GM18909 (cell line): Measurements from ENCODE around the gene MAD1L1.

Source experiments
- ATAC-seq: cut with Tn5 transposase; IDR thresholded peaks from one replicate; pipeline ENCODE4 v1.9.1; 2021; ENCODE audit warnings: mild to moderate bottlenecking; ENCODE audit not compliant: unreplicated experiment, poor library complexity

The MAD1L1 gene

GRCh38 chr7:2098056-2098455 lies 134.7 kb downstream of the MAD1L1 start:
- no peak for ATAC-seq

DNA sequence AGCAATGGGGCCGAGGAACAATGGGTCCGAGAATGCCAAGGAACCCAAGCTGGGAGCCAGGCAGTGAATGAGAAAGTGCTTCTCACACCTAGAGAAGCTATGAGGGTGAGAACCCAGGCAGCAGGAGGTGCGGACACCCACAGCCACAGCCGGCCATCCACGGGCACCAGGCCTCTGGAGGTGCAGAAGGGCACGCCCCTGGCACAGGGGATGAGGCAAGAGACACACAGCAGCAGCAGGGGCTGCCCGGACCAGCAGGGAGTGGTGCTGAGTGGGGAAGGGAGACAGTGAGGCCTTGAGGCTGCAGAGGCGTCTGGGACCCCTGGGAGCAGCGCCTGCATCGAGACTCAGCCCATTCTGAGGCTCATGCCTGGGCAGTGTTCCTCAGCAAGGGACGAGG lies 135.3 kb downstream of the MAD1L1 start:
- no peak for ATAC-seq

DNA sequence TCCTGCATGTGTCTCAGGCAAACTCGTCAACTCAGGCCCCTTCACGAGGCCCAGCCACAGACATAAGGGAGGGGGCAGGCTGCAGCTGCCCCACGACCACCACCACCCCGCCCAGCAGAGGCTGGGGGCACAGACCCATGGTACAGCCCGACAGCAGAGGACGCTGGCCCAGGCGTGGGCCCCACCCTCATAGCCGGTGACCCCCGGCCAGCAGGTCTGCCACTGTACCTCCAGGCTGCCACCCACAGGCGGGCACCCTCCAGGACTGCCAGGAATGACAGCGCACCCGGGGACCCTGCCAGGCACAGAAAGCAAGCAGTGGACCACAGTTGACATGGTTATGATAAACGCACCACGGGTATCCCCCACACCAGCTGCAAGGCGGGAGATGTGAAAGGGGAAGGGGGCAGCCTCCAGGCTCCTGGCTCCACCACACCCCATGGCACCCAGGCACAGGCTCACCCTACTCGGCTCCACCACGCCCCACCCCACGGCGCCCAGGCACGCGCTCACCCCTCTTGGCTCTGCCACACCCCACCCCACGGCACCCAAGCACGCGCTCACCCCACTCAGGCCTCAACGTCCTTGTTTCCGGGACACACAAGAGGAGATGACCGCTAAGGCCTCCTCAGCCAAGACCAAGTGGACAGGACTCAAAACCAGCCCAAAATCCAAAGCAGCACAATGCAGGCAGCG lies 135.9 kb downstream of the MAD1L1 start:
- no peak for ATAC-seq

- no peak for ATAC-seq
These were observed 137.3 kb downstream of the MAD1L1 start for GRCh38 chr7:2095436-2095835.

- no peak for ATAC-seq
These were observed 138.2 kb downstream of the MAD1L1 start for GRCh38 chr7:2094454-2095045.

GRCh38 chr7:2093843-2094220 lies 138.9 kb downstream of the MAD1L1 start:
- ATAC-seq: no peak

DNA sequence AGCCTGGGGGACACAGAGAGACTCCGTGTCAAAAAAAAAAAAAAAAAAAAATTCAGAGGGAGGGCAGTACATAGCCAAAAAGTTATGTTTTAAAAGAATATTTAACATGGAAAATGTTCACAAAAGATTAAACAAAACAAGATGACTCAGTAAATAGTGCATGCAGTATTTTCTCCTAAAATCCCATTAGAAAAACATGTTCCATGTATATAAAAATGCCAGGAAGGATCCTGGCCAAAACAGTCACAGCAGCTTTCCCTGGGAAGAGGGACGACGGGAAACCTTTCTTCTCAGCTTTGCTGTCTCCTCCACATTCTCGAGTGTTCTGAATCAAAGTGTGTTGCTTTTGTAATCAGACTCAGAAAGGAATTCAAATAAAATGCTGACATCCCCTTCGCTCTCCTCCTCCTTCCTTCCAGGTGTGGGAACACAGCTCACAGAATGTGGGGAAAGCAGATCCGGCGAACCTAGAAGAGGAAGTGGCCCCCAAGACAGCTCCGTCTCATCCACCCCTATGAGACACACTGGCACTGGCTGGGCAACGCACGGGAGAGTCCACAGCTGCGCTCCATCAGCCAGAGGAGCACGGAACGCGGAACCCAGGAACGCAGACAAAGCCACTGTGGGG lies 139.4 kb downstream of the MAD1L1 start:
- ATAC-seq: no peak

GRCh38 chr7:2092279-2092678 lies 140.5 kb downstream of the MAD1L1 start:
- ATAC-seq: no peak

DNA sequence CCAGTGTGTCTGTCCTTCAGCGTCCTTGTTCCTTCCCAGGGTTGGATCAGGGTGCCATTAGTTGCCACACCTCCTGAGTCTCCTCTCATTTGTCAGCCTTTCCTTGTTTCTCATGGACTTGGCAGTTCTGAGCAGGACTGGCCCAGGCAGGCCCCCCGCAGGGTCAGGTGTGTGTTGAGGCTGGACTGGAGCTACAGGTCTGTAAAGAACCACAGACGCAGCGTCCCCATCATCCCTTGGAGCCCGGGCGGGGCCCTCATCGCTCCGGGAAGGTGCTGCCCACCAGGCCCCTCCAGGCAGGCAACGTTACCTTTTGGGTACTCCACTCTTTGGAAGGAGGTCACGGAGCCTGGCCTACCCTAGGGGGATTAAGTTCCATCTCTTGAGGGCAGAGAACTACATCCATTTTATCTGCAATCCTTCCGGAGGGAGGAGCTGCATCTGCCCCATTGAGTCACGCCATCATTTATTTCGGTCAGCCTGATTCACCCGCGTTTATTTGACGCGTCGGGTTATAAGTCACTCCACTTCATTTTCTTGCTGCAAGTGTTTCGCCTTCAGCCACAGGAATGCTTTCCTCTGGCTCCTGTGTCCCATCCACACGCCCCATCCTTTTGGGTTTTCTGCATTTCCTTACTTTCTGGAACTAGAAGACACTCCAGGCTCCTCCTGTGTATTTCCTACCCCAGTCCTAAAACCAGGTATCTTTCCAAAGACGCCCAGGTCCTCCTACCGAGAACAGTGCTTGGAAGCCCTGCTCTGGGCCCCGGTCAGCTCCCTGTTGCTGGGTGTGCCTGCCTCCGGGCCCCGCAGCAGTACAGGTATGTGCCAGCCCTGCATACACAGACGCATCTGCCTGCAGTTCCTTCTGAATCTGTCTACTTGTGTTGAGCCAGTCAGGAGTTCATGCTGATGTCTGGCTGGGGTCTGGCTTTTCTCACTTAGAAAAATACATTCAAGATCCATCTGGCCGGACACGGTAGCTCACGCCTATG lies 141.9 kb downstream of the MAD1L1 start:
- no peak for ATAC-seq

DNA sequence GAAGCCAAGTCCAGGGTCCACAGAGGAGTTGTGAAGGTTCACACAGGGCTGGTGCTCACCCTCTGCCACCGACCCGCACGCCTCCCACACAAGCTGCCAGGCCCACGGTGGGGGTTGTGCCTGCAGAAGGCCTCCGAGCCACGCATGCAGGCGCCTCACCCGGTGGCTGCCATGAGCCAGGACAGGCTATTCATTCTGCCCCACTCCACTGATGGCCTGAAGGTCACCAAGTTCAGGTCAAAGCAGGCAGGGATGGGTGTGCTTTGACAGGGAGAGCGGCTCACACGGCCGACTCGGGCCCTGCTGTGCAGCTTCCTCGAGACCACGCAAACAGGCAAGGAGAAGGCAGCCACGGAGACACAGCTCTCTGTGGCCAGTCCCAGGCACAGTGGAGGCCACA lies 143.9 kb downstream of the MAD1L1 start:
- ATAC-seq: no peak

DNA sequence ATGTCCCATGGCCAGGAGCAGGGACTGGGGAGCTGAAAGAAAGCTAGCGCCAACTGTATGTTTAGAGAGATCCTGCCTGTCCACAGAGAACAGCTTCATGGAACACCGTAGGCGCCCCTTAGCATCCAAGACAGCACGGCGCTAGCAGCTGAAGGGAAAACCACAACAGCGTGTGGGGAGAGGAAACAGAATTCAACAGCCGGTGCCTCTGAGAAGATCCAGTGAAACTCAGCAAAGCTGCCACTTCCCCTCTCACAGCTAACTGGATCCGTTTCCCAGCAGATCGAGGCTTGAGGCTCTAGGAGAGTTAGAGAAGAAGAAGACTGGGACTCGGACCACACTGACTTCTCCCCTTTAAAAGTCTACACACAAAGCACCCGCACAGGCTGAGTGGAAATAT lies 145.0 kb downstream of the MAD1L1 start:
- ATAC-seq: no peak

DNA sequence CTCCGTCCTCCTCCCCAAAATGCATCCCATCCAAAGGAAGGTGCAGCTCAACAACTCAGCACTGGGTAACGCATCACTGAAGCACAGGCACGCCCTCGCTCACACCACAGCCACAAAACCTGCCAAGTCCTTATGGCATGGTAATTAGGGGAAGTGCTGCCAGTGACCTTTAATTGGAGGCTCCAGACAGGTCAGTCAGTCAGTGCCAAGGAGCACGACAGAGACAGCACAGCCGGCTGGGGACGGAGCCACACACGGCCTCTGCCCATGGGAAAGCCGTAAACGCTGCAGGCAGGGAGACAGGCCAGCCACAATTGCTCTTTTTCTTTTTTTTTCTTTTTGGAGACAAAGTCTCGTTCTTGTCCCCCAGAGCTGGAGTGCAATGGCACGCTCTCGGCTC lies 146.5 kb downstream of the MAD1L1 start:
- no peak for ATAC-seq

GRCh38 chr7:2085804-2086203 lies 146.9 kb downstream of the MAD1L1 start:
- no peak for ATAC-seq

GRCh38 chr7:2084781-2085505 lies 147.8 kb downstream of the MAD1L1 start:
- ATAC-seq: no peak

DNA sequence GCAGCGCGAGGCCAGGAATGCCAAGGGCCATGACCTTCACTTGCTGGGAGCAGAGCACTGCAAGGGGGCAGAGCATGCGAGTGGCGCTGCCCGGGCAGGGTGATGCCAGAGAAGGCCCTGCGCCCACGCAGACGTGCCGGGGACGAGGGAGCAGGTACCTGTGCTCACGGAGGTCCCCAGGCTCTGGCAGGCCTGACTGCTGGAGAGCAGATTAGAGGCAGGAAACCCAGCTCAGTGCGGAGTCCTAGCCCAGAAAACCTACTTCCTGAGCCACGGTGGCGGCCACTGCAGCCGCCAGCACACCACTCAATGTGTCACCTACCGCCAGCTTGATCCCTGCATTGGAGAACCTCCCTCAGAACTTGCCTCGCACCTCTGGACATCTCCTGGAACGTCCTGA lies 148.4 kb downstream of the MAD1L1 start:
- no peak for ATAC-seq

GRCh38 chr7:2083362-2083761 lies 149.4 kb downstream of the MAD1L1 start:
- no peak for ATAC-seq

DNA sequence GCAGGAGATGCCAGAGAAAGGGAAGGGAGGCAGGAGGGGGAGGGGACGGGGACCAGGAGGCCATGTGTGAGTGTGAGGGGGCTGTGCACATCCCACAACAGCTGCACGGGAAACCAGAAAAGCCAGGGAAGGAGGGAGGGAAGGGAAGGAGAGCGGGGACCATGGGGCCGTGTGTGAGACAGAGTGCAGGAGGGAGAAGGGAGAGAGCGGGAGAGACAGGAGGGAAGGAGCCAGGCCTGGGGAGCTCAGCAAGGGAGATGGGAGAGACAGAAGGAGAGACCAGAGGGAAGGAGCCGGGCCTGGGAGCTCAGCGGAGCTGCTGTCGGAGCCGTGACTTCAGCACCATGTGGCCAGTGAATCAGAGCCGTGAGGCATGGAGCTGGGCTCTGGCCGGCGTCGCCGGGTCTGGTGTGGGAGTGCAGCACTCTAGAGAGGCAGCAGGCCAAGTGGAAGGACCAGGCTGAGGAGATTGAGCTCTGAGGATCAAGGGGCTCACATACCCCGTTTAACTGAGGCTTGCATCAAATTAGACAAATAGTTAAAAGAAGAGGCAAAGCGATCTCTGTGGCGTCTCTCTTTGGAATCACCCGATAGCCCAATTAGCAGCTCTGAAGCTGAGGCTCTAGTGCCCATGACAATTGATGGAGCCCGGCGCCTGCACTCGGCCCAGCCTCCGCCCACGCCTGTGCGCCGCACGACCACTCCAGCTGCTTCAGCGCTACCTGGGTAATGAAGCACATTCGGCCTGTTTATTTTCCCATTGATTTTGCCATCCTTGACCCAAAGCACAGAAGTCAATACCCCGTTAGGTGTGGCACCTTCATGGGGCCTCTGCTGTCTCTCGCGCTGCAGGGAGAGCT lies 150.4 kb downstream of the MAD1L1 start:
- no peak for ATAC-seq

DNA sequence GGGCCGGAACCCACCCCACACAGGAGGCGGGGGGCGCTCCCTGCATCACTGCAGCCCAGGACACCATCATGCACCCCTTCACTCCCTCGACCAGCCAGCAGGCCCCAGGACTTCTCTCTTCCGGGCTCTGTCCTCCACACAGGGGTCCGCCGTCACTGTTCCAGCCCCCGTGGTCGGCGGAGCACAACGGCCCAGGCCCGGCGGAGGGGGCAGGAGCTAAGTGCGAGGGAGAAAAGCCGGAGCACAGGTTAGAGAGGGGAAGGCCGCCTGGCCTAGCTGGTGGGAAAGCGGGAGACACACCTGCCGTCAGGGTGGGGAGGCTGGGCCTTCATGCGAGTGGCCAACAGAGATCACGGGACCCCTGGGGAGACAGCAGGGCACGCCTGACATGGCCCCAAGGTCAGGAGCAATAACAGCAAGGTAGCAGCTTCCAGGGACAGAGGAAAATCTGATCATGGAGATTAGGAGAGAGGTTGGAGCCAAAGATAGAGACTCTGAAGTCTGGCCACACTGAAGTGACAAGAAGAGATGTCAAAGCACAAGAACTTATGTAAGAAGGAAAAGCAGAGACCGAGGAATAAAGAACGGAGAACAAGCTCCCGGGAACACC lies 151.1 kb downstream of the MAD1L1 start:
- no peak for ATAC-seq

- no peak for ATAC-seq
These were observed 152.3 kb downstream of the MAD1L1 start for GRCh38 chr7:2080477-2080876.
